D721Med (cell line): Measurements from ENCODE around the gene FDXACB1.

ENCODE experiments used
- DNase-seq: peaks from one replicate; pipeline ENCODE4 v3.0.0; 2011; ENCODE audit warnings: low spot score; ENCODE audit not compliant: insufficient read length
- FAIRE-seq: peaks from 2 replicates; lab custom pipeline; 2011; peaks lifted over from hg19 to GRCh38; lab: Jason Lieb, UNC
- TF ChIP-seq, protein P1 (sequence below): IDR thresholded peaks from 2 replicates; pipeline ENCODE4 v1.5.1; 2012; ENCODE audit warnings: mild to moderate bottlenecking, control low read depth; ENCODE audit not compliant: insufficient read depth; ENCODE audit errors: missing control alignments

FDXACB1 gene

DNA sequence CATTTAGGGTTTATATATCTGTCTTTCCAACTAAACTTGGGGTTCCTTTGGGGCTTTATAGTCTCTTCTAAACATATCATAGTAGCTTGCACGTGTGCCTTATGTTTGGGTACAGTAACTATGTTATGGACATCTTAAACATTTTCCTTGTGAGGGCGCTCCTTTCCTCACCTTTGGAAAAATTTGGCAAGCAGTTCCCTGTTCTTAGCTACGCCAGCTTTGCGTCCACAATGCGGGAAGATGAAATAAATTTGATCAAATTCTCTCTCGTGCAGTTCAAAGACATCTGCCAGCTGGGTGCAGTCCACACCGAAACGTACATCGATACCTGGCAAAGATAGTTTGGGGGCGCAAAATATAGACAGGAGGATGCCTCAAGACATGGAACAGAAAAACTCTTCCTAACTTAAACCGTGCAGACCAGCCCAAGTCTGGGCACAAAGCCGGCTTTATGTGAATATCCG lies 548 bp downstream of the FDXACB1 start:
- FAIRE-seq (no peak), DNase-seq (no peak)
- TF ChIP-seq, protein P1, sequence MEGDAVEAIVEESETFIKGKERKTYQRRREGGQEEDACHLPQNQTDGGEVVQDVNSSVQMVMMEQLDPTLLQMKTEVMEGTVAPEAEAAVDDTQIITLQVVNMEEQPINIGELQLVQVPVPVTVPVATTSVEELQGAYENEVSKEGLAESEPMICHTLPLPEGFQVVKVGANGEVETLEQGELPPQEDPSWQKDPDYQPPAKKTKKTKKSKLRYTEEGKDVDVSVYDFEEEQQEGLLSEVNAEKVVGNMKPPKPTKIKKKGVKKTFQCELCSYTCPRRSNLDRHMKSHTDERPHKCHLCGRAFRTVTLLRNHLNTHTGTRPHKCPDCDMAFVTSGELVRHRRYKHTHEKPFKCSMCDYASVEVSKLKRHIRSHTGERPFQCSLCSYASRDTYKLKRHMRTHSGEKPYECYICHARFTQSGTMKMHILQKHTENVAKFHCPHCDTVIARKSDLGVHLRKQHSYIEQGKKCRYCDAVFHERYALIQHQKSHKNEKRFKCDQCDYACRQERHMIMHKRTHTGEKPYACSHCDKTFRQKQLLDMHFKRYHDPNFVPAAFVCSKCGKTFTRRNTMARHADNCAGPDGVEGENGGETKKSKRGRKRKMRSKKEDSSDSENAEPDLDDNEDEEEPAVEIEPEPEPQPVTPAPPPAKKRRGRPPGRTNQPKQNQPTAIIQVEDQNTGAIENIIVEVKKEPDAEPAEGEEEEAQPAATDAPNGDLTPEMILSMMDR, result no peak

DNA sequence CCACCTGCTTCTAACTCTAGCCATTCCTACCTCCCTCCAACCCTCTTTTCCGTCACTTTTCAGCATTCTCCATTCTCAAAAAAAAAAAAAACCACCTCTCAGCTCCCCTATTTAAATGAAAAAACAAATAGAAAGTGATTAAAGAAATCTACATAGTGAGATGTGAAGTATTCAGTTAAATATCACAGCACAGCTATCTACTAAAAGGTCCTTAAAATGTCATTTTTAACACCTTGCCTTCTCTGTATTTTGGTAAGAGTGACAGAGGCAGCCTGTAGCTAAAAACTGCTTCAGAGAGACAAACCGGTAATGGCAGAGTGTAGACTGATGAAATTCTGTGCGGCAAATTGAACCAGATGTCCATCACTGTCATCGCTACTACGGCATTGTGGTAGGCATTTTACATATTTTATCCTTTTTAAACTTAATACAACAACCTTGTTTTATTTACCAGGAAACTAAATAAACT lies 7.2 kb downstream of the FDXACB1 start:
- no peak for DNase-seq
- no peak for FAIRE-seq
- TF ChIP-seq, protein P1, result no peak

DNA sequence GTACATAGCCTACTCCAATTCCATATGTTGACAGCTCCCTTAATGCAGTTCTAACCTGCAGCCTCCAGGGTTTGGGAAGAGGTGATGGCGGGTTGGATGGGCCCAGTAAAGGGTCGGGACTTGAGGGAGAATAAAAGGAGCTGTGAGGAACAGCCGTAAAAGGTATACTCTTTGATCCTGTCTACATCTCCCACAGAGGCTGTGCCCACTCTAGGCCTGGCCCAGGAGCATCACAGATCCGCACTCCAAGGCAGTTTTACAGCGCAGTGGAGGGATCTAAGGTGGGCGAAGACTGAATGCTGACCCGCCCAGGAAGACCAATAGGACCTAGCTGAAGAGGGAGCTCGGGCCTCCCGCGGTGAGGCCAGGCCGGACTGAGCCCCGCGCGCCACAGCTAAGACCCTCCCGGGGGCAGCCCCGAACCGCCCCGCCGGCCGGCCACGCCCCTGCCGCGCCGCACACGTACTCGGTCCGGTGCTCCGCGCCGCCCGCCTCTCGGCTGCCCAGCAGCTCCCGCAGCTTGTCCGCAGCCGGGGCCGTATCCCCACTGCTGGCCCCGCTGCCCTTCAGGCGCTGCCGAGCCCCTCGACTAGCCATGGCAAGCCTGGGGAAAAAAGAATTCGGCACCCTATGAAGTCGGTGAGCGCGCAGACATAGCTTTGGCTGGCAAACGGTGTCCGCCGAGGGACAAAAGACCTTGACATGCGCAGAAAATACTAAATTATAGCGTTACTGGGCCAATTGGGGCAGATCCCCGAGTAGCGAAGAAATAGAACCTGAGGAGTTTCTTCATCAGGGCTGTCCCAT lies 7.9 kb downstream of the FDXACB1 start, which contains the start of gene ALG9:
Gene ALG9, minus strand, starts transcription at position 696 of the 807 bp plus-strand sequence. Its CDS starts 99 bp downstream, at position 597.
- peak; percentile 48 for DNase-seq
- FAIRE-seq, result no peak

DNA sequence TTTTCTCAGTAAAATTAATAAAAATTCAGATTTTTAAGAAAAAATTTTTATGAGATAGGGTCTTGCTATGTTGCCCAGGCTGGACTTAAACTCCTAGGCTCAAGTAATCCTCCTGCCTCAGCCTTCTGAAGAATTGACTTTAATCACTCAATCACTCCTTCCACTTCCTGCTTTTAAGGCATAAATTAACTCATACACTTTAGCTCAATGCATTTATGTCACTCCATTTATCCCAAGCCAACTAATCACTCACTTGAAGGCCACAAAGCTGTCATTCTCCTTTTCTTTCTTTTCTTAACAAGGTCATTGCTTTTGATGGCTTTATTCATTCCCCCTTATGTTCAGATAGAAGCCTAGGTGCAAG lies 8.5 kb downstream of the FDXACB1 start:
- no peak for FAIRE-seq

More for the DNA sequence above, 7.9 kb downstream of the FDXACB1 start, which contains the start of gene ALG9:
- TF ChIP-seq, protein P1, result no peak

DNA sequence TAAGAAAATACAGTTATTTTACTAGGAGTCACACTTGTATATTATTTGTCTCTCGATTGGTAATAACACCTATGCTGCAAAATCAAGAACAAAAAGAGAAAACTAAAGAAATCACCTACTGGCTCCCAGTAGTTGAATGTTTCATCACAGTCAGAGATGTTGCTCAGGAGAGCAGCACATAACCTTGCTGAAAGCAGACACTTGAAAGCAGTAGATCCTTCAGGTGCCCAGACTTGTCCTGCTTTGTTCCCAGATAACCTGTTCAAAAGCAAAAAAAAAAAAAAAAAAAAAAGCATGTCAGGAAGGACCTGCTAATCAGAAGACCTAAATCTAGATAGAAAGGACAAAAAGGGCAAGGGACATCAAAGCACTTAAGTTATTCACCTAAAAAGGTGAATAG lies 8.9 kb downstream of the FDXACB1 start:
- TF ChIP-seq, protein P1, result no peak
- no peak for FAIRE-seq
- DNase-seq, result no peak

More for the DNA sequence above, 8.5 kb downstream of the FDXACB1 start:
- no peak for DNase-seq
- TF ChIP-seq, protein P1, result no peak

DNA sequence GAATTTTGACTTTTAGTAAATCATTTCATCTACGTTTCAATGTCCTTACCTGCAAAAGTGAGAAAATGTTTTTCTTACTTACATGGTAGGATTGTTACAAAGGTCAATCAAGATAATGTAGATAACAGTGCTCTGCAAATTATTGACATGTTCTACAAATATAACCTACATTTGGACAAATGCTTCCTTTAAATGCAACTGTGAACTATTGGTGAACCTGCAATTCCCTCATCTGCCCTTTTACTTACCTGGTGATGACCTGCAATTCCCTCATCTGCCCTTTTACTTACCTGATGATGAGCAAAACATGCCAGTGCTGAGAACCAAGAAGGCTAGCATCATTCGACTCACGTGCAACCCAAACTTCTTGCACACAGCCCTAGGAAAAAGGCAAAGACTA lies 18.7 kb downstream of the FDXACB1 start:
- TF ChIP-seq, protein P1, result no peak
- no peak for FAIRE-seq
- DNase-seq, result no peak

DNA sequence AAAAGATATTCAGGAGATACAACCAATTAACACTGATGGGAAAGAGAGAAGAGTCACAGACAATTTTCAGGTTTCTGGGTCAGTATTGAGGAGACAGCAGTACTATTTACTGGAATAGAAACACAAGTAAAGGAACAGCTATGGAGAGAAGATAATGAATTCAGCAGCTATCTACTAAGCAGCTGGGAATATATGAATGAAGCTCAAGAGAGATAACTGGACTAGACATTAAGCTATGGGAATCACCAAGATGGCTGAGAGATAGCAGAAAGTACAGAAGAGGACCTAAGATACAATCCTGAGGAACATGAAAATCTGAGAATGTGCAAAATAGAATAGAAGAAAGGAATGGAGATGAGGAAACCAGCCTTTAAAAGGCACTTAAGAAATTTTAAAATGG lies 23.5 kb downstream of the FDXACB1 start:
- TF ChIP-seq, protein P1, result no peak
- FAIRE-seq (no peak), DNase-seq (no peak)
